NCI-H69 (cell line): ENCODE data around the gene ISLR2.

Experiments used
- DNase-seq: peaks from one replicate; lab custom pipeline; 2025; lab: John Stamatoyannopoulos, UW

ISLR2 gene

DNA sequence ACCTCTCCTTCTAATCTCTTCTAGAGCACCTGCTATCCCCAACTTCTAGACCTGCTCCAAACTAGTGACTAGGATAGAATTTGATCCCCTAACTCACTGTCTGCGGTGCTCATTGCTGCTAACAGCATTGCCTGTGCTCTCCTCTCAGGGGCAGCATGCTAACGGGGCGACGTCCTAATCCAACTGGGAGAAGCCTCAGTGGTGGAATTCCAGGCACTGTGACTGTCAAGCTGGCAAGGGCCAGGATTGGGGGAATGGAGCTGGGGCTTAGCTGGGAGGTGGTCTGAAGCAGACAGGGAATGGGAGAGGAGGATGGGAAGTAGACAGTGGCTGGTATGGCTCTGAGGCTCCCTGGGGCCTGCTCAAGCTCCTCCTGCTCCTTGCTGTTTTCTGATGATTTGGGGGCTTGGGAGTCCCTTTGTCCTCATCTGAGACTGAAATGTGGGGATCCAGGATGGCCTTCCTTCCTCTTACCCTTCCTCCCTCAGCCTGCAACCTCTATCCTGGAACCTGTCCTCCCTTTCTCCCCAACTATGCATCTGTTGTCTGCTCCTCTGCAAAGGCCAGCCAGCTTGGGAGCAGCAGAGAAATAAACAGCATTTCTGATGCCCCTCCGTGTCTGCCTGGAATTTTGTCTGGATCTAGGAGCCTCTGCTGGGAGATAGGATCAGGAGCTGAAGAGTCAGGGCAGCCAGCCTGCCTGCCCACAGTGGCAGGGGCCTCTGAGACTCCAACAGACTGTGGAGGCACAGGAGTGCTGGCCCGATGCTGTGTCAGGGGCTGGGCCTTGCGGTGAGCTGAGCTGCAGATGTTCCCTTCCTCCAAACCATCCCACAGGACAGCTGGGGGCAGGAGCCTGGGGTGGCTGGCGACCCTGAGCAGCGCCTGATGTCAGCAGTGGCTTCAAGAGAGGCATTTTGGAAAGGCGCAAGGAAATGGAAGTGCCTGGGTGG lies 46.2 kb downstream of the ISLR2 start:
- DNase-seq: peak; percentile 37

DNA sequence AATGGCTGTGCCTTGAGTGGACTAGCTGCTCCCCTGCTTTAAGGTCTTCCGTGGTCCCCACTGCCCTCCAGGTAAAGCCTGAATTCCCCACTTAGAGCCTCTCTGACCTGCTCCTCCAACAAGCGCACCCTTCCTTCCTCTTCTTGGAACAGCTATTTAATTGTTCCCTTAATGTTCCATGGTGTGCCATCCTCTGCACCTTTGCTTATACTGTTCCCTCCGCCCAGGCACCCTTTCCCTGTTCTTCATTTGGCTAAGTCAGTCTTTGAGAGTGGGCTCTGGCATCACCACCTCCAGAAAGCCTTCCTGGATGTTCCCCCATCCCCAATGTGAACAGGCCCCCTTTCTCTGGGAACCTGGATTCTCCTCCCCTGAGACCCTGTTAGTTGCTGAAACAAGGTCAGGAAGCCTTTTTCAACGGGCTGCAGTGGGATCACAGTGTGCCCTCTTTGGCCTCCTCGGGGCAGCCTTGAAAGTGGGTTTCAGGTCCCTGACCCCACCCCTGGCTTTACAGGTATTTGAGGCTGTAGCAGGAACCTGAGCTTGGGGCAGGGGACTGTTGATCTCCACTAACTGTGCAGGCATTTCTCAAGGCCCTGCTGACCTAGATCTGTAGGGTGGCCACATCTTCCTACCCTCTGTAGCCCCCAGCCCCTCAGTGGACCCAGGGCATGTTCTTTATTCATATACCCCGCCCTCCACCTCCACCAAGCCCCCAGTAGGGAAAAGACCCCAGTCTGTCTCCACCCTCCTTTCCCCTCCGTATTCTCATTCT lies 48.1 kb downstream of the ISLR2 start:
- DNase-seq: no peak

DNA sequence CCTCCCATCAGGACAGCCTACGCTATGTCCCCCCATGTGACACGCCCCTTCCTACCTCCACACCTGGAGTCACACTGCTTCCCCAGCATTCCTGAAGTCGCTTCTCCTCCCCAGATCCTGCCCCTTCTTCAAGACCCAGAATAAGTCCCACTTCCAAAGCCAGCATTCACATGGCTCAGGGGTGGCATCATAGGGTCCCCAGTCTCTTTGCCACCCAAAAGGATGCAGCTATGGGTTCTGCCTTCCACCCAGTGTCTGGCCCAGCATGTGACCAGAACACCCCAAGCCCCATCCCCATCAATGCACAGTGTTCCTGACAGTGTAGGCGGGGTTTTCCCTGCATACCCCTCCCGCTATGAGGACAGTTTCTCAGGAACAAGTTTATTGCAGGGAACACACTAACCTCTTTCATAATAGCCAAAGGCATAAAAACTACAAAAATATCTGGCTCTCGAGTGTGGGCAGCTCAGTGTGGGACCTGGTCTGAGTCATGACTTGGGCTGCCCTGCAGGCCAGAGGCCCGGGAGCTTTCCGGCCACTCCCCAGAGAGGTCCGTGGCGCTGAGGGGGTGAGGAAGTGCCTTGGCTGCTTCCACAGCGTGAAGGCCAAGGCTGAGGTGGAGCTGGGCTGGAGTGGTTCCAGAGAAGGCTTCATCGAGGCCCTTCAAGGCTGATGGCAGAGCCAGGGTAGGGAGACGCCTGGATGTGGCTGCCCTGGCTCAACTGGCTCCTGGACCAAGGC lies 48.9 kb downstream of the ISLR2 start:
- no peak for DNase-seq

DNA sequence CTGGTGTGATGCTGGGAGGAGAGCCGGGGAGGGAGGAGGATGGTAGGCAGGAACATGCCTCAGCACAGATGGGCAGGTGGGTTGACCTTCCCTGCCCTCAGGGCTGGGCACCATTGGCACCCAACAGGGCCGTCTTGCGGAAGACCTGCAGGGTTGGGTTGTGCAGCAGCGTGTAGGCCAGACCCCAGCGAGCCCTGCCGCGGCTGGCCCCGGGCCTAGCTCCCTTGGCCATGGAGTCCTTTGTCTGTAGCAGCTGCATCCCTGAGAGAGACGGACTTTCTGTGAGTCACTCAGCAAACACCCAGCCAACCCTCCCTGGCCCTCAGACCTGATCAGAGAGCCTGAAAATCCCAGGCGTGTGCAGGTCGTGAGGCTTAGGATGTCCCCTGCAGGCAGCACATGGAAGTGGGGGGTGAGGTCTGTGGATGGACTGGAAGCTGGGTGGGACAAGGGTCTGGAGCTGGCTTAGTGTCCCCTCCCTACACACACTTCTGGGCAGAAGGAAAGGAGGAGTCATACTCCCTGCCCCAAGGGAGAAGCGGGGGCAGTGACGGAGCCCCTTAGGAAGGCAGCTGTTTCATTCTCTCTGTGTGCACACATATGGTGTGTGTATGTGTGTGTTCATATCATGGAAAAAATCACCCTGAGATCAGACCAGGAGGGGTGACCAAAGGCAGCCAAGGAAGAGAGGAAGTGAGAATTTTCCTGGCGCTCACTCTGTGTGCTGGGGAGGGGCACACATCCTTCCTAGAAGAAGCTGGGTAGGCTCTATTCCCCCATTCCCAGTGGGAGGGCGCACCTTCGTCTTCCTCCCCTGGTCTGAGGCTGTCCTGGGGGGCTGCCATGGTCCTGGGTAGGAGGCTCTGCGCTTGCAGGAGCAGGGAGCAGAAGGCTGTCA lies 49.8 kb downstream of the ISLR2 start:
- DNase-seq: no peak

DNA sequence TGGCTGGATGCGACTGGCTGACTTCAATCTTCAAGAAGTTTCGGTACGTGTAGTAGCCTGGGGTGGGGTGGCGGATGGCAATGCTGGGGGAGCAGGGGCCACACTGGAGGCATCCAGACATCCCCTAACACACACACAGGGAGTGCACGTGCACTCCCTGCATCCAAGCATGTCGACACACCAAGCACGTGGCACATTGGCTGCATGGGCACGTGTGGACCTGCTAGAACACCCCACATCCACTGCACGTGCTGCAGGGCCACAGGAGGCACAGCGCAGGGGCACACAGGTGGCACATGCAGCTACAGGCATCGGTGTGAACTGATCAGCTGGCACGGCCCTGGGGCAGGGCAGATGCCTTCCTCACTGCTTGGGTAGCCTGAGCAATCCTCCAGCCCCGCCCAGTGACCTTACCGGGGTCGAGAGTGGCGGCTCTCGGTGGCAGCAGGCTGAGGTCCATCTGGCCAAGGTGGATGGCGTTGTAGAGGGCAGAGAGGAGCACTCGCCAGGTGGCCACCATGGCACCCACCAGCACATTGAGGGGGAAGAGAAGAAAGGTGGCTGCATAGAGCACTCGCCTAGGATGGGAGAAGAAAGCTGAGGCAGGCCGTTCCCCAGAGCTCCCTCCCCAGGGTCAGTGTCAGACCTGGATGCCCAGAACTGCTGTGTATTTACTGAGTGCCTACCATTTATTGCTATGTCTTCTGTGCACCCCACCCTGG lies 50.7 kb downstream of the ISLR2 start:
- no peak for DNase-seq

DNA sequence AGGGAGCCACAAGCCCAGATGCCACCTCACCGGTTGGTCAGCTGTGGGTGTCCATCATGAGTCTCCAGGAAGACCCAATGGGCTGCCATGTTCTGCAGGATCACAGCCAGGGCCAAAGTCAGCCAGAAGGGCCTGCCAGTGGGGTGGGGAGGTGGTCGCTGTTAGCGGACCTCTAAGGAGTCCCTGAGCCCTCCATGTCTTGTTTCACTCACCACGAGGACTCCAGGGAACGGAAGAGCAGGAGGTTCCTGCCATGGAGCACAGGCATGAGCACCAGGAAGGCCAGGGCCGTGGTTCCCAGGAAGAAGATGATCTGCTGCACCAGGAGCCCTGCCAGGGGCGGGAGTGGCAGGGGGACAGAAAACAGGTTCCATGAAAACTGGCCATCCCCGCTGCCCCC lies 51.7 kb downstream of the ISLR2 start:
- DNase-seq: no peak

DNA sequence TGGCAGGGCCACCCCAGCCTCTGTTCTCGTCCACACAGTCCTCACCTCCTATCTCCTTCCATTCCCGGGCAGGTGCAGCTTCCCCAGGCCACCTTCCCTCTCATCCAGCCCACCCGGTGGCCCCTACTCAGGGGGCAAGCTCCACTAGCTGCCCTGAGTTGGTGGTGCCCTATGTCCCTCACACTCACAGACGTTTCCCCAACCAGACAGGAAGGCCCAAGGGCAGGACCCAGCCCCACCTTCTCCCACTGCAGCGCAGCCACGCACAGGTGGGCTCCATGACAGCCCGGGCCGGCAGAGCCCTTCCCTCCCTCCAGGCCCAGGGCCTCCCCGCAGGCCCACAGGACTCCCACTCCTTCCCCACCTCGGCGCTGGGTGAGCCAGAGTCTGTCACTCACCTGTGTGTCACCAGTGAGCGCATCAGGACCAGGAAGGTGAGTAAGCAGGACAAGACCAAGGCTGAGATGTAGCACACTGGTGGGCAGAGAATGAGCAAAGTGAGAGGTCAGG lies 54.3 kb downstream of the ISLR2 start:
- no peak for DNase-seq

DNA sequence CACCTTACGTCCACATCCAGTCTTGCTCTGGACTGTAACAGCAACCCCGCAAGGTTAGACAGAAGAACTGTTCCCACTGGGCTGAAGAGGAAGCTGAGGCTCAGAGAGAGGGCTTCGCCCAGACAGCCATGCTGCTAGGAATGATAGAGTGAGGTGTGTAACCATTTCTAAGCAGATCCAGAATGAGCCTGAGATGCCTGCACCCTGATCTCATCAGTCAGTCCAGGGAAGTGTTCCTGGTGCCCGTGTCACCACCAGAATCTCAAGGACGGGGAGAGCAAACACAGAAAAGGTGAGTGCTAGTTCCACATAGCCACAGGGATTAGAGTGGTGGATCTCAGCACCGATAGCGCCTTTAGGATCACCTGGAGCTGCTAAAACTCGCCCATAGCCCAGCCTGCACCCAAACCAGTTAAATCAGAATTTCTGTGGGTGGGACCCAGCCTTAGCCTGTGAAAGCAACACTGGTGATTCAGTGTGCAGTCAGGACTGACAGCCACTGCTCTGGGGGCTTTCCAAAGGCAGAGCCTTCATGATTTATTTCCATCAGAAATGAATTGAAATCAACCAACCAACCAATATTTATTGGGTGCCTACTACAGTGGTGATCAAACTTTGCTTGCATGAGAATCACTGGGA lies 55.4 kb downstream of the ISLR2 start:
- no peak for DNase-seq
